WTC11 (cell line): ENCODE data around the gene SYNM. TPM values are rescaled to one million over a fixed set of nuclear protein-coding genes. Genes with fewer than 3 reads are reported as not detected.
A peak's percentile ranks its signal among the peaks of the same experiment; 100 is the strongest.

ENCODE experiments used
- ATAC-seq: fragments of 200-7000 bp; cut with Tn5 transposase; 2 replicates; pipeline ENCODE4 v1.10.0; 2021; ENCODE audit warnings: mild to moderate bottlenecking, moderate library complexity
- CTCF ChIA-PET: fragments of 300-600 bp; sonication (Branson Sonifier 250); formaldehyde crosslinking; loops from one replicate; lab custom pipeline; 2021; ENCODE audit warnings: antibody characterized with exemption; lab: Charles Lee
- POLR2A ChIA-PET: fragments of 350-600 bp; sonication (Branson Sonifier 250); formaldehyde crosslinking; loops from one replicate; lab custom pipeline; 2021; ENCODE audit warnings: antibody characterized with exemption; lab: Charles Lee
- DNase-seq: peaks from one replicate; pipeline ENCODE4 v3.0.0; 2021; ENCODE audit warnings: low spot score
- H3K27ac Mint-ChIP-seq: 2 replicates; pipeline ENCODE4 v1.8.0; 2021; ENCODE audit warnings: mixed read lengths
- H3K27me3 Mint-ChIP-seq: 2 replicates; pipeline ENCODE4 v1.8.0; 2021; ENCODE audit warnings: low read depth, mild to moderate bottlenecking, moderate library complexity, mixed read lengths
- H3K36me3 Mint-ChIP-seq: 2 replicates; pipeline ENCODE4 v1.8.0; 2021; ENCODE audit warnings: mixed read lengths
- H3K4me1 Mint-ChIP-seq: 2 replicates; pipeline ENCODE4 v1.8.0; 2022; ENCODE audit warnings: mixed read lengths
- H3K4me3 Mint-ChIP-seq: 2 replicates; pipeline ENCODE4 v1.8.0; 2021; ENCODE audit warnings: mild to moderate bottlenecking, moderate library complexity, mixed read lengths
- H3K9me3 Mint-ChIP-seq: 2 replicates; pipeline ENCODE4 v1.8.0; 2021; ENCODE audit warnings: mixed read lengths
- AR ChIP-seq: fragments of 250-450 bp; sonication (Bioruptor Pico); IDR thresholded peaks from 2 replicates; pipeline ENCODE4 v1.9.0; 2021; ENCODE audit warnings: mild to moderate bottlenecking
- ATF6 ChIP-seq: sonication (generic); formaldehyde crosslinking; IDR thresholded peaks from 2 replicates; pipeline ENCODE4 v1.8.1; 2023; ENCODE audit warnings: mild to moderate bottlenecking, missing genetic modification reagents
- CREB1 ChIP-seq: sonication (generic); formaldehyde crosslinking; IDR thresholded peaks from 2 replicates; pipeline ENCODE4 v1.8.0; 2023; ENCODE audit warnings: mild to moderate bottlenecking, missing genetic modification reagents
- EMX1 ChIP-seq: fragments of 250-450 bp; sonication (Bioruptor Pico); IDR thresholded peaks from 2 replicates; pipeline ENCODE4 v1.8.0; 2021; ENCODE audit warnings: mild to moderate bottlenecking
- GTF2I ChIP-seq: fragments of 250-450 bp; sonication (Bioruptor Pico); conservative IDR thresholded peaks from 2 replicates; pipeline ENCODE4 v1.4.0; 2021; ENCODE audit warnings: mild to moderate bottlenecking
- HMGA2 ChIP-seq: fragments of 250-450 bp; sonication (Bioruptor Pico); IDR thresholded peaks from 2 replicates; pipeline ENCODE4 v1.4.0; 2021; ENCODE audit warnings: mild to moderate bottlenecking, moderate library complexity
- JUN ChIP-seq: sonication (generic); formaldehyde crosslinking; IDR thresholded peaks from 2 replicates; pipeline ENCODE4 v1.8.0; 2023; ENCODE audit warnings: mild to moderate bottlenecking, missing genetic modification reagents
- MAX ChIP-seq: sonication (generic); formaldehyde crosslinking; IDR thresholded peaks from 2 replicates; pipeline ENCODE4 v1.8.0; 2022; ENCODE audit warnings: mild to moderate bottlenecking, missing genetic modification reagents
- MXD4 ChIP-seq: fragments of 250-450 bp; sonication (Bioruptor Pico); IDR thresholded peaks from 2 replicates; pipeline ENCODE4 v1.8.0; 2021; ENCODE audit warnings: mild to moderate bottlenecking, moderate library complexity, borderline replicate concordance
- SMAD3 ChIP-seq: sonication (generic); formaldehyde crosslinking; IDR thresholded peaks from 2 replicates; pipeline ENCODE4 v1.8.0; 2022; ENCODE audit warnings: missing genetic modification reagents, mild to moderate bottlenecking, borderline replicate concordance
- SOX15 ChIP-seq: fragments of 250-450 bp; sonication (Bioruptor Pico); IDR thresholded peaks from 2 replicates; pipeline ENCODE4 v1.9.0; 2021; ENCODE audit warnings: mild to moderate bottlenecking
- SP1 ChIP-seq: sonication (generic); formaldehyde crosslinking; conservative IDR thresholded peaks from 2 replicates; pipeline ENCODE4 v1.8.1; 2022; ENCODE audit warnings: missing genetic modification reagents
- TP53 ChIP-seq: sonication (generic); formaldehyde crosslinking; IDR thresholded peaks from 2 replicates; pipeline ENCODE4 v1.8.1; 2023; ENCODE audit warnings: mild to moderate bottlenecking, missing genetic modification reagents
- USF2 ChIP-seq: sonication (generic); formaldehyde crosslinking; IDR thresholded peaks from 2 replicates; pipeline ENCODE4 v1.8.1; 2023; ENCODE audit warnings: mild to moderate bottlenecking, missing genetic modification reagents, moderate library complexity
- ZBTB21 ChIP-seq: sonication (generic); formaldehyde crosslinking; IDR thresholded peaks from 2 replicates; pipeline ENCODE4 v1.8.1; 2023; ENCODE audit warnings: mild to moderate bottlenecking, missing genetic modification reagents, borderline replicate concordance
- ZNF138 ChIP-seq: sonication (generic); formaldehyde crosslinking; conservative IDR thresholded peaks from 2 replicates; pipeline ENCODE4 v1.8.1; 2022; ENCODE audit warnings: mild to moderate bottlenecking, moderate library complexity, missing genetic modification reagents
- ZNF232 ChIP-seq: sonication (generic); formaldehyde crosslinking; IDR thresholded peaks from 2 replicates; pipeline ENCODE4 v1.8.0; 2022; ENCODE audit warnings: mild to moderate bottlenecking, missing genetic modification reagents
- ZNF423 ChIP-seq: fragments of 250-450 bp; sonication (Bioruptor Pico); IDR thresholded peaks from 2 replicates; pipeline ENCODE4 v2.1.2; 2022; ENCODE audit warnings: mild to moderate bottlenecking, moderate library complexity
- ZNF512 ChIP-seq: sonication (generic); formaldehyde crosslinking; IDR thresholded peaks from 2 replicates; pipeline ENCODE4 v1.8.1; 2022; ENCODE audit warnings: missing genetic modification reagents, borderline replicate concordance
- total RNA-seq: library from RNA; stranded (reverse); gene quantifications from 3 replicates; pipeline ENCODE4 v1.2.3, GENCODE V29; 2021
- TF ChIP-seq, protein P1 (sequence below): fragments of 250-450 bp; sonication (Bioruptor Pico); IDR thresholded peaks from 2 replicates; pipeline ENCODE4 v1.9.0; 2021; ENCODE audit warnings: moderate library complexity, mild to moderate bottlenecking, inconsistent platforms, borderline replicate concordance
- TF ChIP-seq, protein P2 (sequence below): sonication (generic); formaldehyde crosslinking; IDR thresholded peaks from 2 replicates; pipeline ENCODE4 v1.8.1; 2022; ENCODE audit warnings: mild to moderate bottlenecking, missing genetic modification reagents, moderate library complexity, borderline replicate concordance

Gene SYNM
- total RNA-seq, 1 experiment from 2014 or later, result 2.2 TPM

GRCh38 chr15:99154271-99154670, 49.4 kb downstream of the SYNM start:
- TF ChIP-seq AR (CRISPR knock-in tag), result no peak
- TF ChIP-seq, protein P1, sequence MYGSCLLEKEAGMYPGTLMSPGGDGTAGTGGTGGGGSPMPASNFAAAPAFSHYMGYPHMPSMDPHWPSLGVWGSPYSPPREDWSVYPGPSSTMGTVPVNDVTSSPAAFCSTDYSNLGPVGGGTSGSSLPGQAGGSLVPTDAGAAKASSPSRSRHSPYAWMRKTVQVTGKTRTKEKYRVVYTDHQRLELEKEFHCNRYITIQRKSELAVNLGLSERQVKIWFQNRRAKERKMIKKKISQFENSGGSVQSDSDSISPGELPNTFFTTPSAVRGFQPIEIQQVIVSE (CRISPR knock-in tag), result no peak
- TF ChIP-seq, all 79 proteins: peak for 0
- ATAC-seq (peak; percentile 60), DNase-seq (no peak)
- Mint-ChIP-seq H3K4me3 (no peak overlapping the region), H3K27me3 (no peaks in the 10 kb centered on the region), H3K27ac (no peak overlapping the region), H3K36me3 (peaks cover 21% of the 10 kb centered on the region), H3K4me1 (peaks cover 12% of the 10 kb centered on the region), H3K9me3 (no peaks in the 10 kb centered on the region)
- POLR2A ChIA-PET, result no interaction called here
- CTCF ChIA-PET, result no interaction called here

DNA sequence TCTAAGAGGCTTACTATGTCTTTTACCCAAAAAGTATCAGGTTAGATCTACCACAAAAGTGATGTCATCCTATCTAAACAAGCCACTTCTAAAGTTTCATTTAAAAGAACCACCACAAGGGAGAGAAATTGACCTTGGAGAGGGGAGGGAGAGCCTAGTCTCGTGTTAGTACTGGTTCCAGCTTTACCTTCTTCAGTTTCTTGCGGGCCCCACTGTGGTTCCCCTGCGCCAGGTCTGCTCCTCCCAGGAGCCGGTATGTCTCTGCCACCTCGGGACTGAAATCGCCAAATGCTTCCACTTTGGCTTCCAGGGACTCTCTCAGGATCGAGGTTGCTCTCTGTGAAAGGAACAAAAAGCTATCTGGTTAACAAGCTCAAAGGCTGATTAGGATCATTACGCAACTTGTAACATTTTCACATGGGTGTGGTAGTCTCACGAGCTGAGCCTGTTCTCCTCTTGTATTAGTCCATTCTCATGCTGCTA, 51.1 kb downstream of the SYNM start:
- ChIA-PET POLR2A (no interaction called here), CTCF (interaction anchor here (1.9 kb wide), 1 partner anchor 56 kb away, joined by 5 read pairs; no protein-coding TSS in a partner anchor)
- H3K36me3 Mint-ChIP-seq, result peaks cover 23% of the 10 kb centered on the region
- no peaks in the 10 kb centered on the region for H3K9me3 Mint-ChIP-seq
- no peak overlapping the region for H3K4me3 Mint-ChIP-seq
- H3K27me3 Mint-ChIP-seq, result no peaks in the 10 kb centered on the region
- TF ChIP-seq SP1 (CRISPR knock-in tag), result no peak
- TF ChIP-seq EMX1 (CRISPR knock-in tag), result no peak
- TF ChIP-seq TP53, result no peak
- TF ChIP-seq ZBTB21, result no peak
- no peak for TF ChIP-seq ATF6 (CRISPR knock-in tag)
- TF ChIP-seq ZNF138, result no peak
- TF ChIP-seq, protein P1 (CRISPR knock-in tag), result no peak
- TF ChIP-seq, protein P2, sequence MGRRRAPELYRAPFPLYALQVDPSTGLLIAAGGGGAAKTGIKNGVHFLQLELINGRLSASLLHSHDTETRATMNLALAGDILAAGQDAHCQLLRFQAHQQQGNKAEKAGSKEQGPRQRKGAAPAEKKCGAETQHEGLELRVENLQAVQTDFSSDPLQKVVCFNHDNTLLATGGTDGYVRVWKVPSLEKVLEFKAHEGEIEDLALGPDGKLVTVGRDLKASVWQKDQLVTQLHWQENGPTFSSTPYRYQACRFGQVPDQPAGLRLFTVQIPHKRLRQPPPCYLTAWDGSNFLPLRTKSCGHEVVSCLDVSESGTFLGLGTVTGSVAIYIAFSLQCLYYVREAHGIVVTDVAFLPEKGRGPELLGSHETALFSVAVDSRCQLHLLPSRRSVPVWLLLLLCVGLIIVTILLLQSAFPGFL, result no peak
- TF ChIP-seq MXD4 (CRISPR knock-in tag), result no peak
- TF ChIP-seq JUN (CRISPR knock-in tag), result no peak
- no peak for TF ChIP-seq USF2
- no peak for TF ChIP-seq GTF2I
- DNase-seq (no peak), ATAC-seq (no peak; the same call in 1 of the 2 replicates)
- peak overlapping the region; percentile 29; the same call in 1 of the 2 replicates for H3K27ac Mint-ChIP-seq
- H3K4me1 Mint-ChIP-seq, result peaks cover 12% of the 10 kb centered on the region

DNA sequence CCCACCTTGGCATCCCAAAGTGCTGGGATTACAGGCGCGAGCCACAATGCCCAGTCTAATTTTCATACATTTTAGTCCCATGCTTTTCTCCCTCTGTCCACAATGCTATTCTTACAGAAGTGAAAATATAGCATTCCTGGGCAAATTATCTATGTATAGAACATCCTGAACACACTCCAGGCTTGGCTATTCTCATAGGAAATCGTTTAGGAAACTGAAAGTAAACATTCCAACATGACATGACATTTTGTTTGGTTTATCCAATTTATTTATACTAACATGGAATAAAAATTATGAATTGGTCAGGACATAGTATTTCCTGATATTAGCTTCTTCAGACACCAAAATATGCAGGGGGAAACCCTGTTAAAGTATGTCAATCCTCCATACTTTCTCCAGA, 52.6 kb downstream of the SYNM start:
- CTCF ChIA-PET, result interaction anchor here (1.9 kb wide), 1 partner anchor 57 kb away, joined by 5 read pairs; no protein-coding TSS in a partner anchor
- H3K27ac Mint-ChIP-seq, result no peak overlapping the region
- ATAC-seq (no peak), DNase-seq (no peak)
- POLR2A ChIA-PET, result no interaction called here
- no peaks in the 10 kb centered on the region for H3K9me3 Mint-ChIP-seq
- no peaks in the 10 kb centered on the region for H3K27me3 Mint-ChIP-seq
- peaks cover 14% of the 10 kb centered on the region for H3K36me3 Mint-ChIP-seq
- no peak overlapping the region for H3K4me3 Mint-ChIP-seq
- H3K4me1 Mint-ChIP-seq, result peaks cover 12% of the 10 kb centered on the region
- TF ChIP-seq MAX (CRISPR knock-in tag) (no peak), ZNF512 (CRISPR knock-in tag) (no peak), SOX15 (no peak), TP53 (no peak), ZNF232 (CRISPR knock-in tag) (no peak), HMGA2 (CRISPR knock-in tag) (no peak), ZNF423 (CRISPR knock-in tag) (no peak), SMAD3 (CRISPR knock-in tag) (no peak), CREB1 (CRISPR knock-in tag) (no peak)
- TF ChIP-seq, all 79 proteins: peak for 0
